Right ventricle myocardium inferior (tissue), 1 donor: ENCODE measurements around the gene RASGRF2. TPM values are rescaled to one million over a fixed set of nuclear protein-coding genes. Genes with fewer than 3 reads are reported as not detected.
"Not testable (repeated sequence)": the region's sequence is repeated elsewhere in the genome, so short reads cannot be mapped to it uniquely, and the experiment has no call there.

Source experiments
- ATAC-seq: fragments of 200-7000 bp; cut with Tn5 transposase; one replicate; pipeline ENCODE4 v1.9.1; 2020; ENCODE audit warnings: mild to moderate bottlenecking, moderate library complexity
- DNase-seq: peaks from one replicate; pipeline ENCODE4 v3.0.0; 2021; ENCODE audit errors: missing footprints
- intact Hi-C: fragments of 100-400 bp; cut with DNase I; formaldehyde crosslinking; loops from one replicate; pipeline ENCODE4 v1.11.0; 2022
- total RNA-seq: library from RNA; stranded (reverse); fragmentation: NEBNext Ultra II Directional; extraction: Animal tissue kit (Norgen Biotek cat#: 25700); gene quantifications from one replicate; pipeline ENCODE4 v1.2.1, GENCODE V29; 2021
- donor health status: DM: no; HTN: yes; CAD: no; lungs with severe emphysema.

RASGRF2 gene
- total RNA-seq, 1 donor from 2014 or later = 5.9 TPM

DNA sequence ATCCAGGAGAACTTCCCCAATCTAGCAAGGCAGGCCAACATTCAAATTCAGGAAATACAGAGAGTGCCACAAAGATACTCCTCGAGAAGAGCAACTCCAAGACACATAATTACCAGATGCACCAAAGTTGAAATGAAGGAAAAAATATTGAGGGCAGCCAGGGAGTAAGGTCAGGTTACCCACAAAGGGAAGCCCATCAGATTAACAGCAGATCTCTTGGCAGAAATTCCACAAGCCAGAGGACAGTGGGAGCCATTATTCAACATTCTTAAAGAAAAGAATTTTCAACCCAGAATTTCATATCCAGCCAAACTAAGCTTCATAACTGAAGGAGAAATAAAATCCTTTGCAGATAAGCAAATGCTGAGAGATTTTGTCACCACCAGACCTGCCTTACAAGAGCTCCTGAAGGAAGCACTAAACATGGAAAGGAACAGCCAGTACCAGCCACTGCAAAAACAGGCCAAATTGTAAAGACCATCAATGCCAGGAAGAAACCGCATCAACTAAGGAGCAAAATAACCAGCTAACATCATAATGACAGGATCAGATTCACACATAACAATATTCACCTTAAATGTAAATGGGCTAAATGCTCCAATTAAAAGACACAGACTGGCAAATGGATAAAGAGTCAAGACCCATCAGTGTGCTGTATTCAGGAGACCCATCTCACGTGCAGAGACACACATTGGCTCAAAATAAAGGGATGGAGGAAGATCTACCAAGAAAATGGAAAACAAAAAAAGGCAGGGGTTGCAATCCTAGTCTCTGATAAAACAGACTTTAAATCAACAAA lies 70.3 kb downstream of the RASGRF2 start:
- intact Hi-C loops, ATAC-seq: not testable (repeated sequence)

DNA sequence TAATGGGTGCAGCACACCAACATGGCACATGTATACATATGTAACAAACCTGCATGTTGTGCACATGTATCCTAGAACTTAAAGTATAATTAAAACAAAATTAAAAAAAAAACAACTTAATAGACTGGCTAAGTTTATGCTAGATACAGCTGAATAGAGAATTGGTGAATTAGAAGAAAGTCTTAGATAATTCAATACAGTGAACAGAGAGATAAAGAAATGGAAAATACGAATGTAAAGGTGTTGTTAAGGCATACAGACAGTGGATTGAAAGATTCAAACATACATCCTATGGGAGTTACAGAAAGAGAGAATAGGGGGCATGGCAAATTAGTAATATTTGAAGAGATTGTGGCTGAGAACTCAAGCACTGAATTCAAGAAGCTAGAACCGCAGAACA lies 75.4 kb downstream of the RASGRF2 start:
- no peak for ATAC-seq
- DNase-seq = no peak
- intact Hi-C loops = no loop called here

More for the DNA sequence above, 70.3 kb downstream of the RASGRF2 start:
- DNase-seq = not testable (repeated sequence)

DNA sequence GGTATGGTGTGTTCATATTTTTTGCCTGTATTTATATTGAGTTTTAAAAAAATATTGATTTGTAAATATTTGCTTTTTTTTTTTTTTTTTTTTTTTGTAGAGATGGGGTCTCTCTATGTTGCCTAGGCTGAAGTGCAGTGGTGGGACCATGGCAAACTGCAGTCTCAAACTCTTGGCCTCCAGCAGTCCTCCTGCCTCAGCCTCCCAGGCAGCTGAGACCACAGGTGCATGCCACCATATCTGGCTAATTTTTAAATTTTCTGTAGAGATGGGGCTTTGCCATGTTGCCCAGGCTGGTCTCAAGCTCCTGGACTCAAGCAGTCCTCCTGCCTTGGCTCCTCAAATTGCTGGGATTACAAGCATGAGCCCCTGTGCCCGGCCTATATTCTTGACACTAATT lies 78.3 kb downstream of the RASGRF2 start:
- ATAC-seq = no peak
- intact Hi-C loops = no loop called here
- DNase-seq = no peak

DNA sequence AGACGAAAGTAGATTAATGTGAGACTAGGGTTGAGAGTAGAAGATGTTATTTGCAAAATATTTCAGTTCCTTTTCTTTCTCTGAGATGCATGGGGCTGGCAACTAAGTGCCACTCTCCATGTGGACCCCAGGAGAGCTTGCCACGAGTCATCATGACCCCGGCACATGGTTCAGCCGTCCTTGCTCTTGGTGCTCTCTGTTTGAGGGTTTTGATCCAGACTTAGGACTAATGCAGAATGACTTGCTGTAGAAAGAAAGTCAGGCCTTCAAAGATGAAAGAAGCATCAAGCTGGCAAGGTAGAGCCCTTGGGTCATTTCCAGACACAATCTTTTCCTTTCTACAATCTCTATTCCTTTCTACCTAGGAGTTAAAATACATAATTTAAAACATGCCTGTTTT lies 84.7 kb downstream of the RASGRF2 start:
- no peak for ATAC-seq
- no peak for DNase-seq
- intact Hi-C loops = no loop called here

DNA sequence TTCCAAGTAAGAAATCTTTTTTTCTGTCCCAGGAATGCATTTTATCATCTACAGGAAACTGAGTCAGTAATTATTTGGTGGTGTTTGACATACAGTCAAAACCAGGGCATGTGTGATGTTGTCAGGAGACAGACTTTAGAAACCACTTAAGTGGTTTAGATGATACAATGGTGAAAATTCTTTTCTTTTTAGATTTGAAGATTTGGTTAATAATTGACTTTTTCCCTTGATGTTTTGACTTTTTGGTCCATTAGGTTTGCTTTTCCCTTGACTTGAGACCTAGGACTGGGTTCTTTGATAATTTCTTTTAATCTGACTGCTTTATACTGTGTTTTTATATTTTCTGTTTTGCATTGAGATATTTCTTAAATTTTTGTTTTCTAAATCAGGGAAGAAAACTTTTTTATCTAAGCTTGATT lies 85.2 kb downstream of the RASGRF2 start:
- ATAC-seq (no peak), DNase-seq (no peak)
- intact Hi-C loops = no loop called here

DNA sequence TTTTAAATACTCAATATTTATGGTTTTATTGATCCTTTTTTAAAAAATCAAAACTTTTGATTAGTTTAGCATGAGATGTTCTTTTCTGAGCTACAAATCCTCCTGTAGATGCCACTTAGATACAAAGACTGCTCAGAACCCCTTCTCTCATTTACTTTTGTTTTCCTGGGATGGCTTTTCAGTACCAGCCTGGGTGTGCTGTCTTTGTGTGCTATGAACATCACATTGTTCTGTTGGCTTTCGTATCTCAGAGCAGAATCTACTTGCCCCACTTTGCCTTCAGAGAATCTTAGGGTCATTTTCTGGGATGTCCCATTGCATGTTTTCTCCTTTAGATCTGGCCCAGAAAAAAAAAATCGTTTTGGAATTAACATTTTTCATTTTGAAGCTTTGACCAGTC lies 85.9 kb downstream of the RASGRF2 start:
- intact Hi-C loops = no loop called here
- DNase-seq = no peak
- ATAC-seq = no peak

DNA sequence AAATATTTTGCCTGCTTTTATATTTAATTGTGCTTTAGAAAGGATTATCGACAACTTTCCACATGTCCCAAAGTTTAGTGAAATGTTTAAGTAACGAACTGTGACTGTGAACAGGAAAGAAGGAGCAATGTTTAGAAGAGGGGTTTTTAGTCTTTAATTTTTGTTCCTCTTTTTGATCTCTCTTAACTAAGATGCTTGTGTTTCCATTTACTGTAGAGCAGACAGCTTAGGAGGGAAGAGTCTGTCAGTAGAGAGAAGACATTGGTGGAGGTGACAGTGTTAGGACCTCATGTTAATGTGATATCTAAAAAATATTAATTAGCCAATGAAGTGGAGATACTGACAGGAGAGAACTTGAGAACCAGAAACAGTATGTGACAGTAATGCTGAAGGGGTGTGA lies 92.2 kb downstream of the RASGRF2 start:
- ATAC-seq (no peak), DNase-seq (no peak)
- intact Hi-C loops = no loop called here

DNA sequence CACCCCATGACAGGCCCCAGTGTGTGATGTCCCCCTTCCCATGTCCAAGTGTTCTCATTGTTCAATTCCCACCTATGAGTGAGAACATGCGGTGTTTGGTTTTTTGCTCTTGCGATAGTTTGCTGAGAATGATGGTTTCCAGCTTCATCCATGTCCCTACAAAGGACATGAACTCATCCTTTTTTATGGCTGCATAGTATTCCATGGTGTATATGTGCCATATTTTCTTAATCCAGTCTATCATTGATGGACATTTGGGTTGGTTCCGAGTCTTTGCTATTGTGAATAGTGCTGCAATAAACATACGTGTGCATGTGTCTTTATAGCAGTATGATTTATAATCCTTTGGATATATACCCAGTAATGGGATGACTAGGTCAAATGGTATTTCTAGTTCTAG lies 93.1 kb downstream of the RASGRF2 start:
- ATAC-seq, DNase-seq, intact Hi-C loops: not testable (repeated sequence)

DNA sequence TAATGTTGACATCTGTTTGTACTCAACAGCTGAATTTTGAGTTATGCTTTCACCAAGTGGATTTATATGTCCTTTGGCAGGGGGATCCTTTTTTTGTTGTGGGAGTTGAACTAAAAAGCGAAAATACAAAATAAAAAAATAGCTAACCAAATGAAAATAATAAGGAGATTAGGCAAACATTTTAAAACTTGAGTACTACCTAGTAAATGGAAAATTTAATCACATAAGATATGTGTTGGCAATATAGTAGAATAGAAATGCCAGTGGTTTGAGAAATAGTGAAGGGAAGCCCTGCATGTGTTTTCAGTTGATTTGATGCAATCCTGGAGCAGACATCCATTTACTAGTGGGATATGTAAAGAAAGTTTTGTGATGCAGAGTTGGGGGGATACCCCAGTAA lies 98.0 kb downstream of the RASGRF2 start:
- no peak for DNase-seq
- ATAC-seq = no peak
- intact Hi-C loops = no loop called here

DNA sequence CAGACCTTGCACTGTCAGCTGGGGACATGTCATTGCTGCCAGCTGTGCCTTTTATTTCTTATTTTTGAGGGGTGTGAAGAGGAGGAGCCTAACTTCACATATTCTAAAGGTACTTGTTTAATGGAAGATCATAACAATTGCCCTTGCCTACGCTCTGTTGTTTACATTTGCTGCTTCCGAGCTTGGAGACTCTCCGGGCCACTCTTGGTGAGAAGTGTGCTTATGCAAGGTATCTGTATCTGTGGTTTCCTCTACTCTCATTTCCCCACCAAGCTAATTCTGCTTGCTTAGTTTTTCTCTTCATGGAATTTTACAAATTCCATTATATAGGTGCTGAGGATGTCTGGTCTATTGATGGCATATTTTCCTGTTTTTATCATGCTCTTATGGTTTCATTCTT lies 105.3 kb downstream of the RASGRF2 start:
- no peak for ATAC-seq
- DNase-seq = no peak
- intact Hi-C loops = loop anchor here (5.0 kb wide), 1 partner anchor 103 kb away; the partner anchor contains the start of gene RASGRF2

DNA sequence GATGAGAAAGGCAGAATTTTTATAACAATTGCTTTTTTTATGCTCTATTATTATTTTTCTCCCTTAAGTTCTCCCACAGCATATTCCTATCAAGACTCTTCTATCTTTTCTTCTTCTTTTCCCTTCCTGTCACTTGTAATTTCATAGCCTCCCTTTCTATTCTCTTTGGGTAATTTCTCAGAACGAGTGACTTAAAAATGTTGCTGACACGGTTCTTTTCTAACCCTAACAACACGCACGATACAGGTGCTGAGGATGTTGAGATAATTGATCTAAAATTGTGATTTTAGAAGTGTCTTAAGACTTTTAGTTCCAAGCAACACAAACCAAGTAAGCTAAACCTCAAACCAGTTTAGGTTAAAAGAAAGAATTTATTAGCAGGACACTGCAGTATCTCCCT lies 105.9 kb downstream of the RASGRF2 start:
- DNase-seq = no peak
- intact Hi-C loops = loop anchor here (5.0 kb wide), 1 partner anchor 104 kb away; the partner anchor contains the start of gene RASGRF2
- ATAC-seq = no peak

DNA sequence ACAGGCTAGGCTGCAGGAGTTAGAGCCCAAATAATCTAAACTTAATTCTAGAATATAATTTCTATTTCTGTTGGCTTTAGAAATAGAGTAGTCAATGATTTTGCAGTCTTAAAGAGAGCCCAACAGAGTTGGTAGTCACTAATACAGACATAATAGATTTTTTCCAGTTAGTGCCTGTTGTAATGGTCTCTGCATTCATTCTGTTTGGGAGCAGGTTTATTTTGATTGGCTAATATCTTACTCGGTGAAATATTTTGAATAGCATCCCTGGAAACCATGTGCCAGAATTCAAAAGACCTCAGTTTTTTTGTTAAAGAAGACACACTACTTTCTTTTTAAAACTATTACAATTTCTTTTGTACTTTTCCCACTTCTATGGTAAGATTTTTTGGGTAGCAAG lies 107.2 kb downstream of the RASGRF2 start:
- DNase-seq (no peak), ATAC-seq (no peak)
- intact Hi-C loops = loop anchor here (5.0 kb wide), 1 partner anchor 105 kb away; the partner anchor contains the start of gene RASGRF2

DNA sequence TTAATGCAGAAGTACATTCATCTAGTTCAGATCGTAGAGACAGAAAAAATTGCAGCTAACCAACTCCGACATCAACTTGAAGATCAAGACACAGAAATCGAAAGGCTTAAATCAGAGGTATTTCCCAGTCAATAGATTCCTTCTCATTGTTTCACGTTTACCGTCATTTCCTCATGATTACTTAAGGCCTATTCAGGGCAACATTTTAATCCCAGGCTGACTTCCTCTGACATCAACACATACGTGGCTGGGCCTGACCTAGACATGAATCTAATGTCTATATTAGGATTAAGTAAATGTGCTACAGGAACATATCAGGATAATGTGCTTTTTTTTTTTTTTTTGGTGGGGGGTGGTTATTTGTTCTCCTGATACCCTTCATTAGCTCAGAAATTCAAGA lies 107.9 kb downstream of the RASGRF2 start:
- no peak for DNase-seq
- ATAC-seq = no peak
- intact Hi-C loops = loop anchor here (5.0 kb wide), 1 partner anchor 106 kb away; the partner anchor contains the start of gene RASGRF2

DNA sequence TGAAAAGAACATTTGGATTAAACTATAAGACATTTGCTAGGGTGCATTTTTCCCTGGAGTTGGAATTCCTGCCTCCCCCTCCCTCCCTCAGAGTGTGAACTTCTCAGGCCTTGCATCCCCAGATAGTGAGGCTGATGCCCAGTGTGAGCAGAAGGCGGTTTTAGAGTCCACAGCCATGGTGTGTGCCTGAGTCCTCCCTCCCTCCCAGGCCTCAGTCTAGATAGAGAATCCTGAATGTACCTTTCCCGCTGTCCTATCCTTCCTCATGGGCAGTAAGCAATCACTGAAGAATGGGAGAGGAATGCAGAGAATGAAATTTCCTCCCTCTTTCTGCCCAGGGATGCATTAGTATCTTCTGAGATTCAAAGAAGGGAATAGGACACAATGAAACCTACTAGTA lies 108.5 kb downstream of the RASGRF2 start:
- DNase-seq = no peak
- intact Hi-C loops = loop anchor here (5.0 kb wide), 1 partner anchor 106 kb away; the partner anchor contains the start of gene RASGRF2
- no peak for ATAC-seq

DNA sequence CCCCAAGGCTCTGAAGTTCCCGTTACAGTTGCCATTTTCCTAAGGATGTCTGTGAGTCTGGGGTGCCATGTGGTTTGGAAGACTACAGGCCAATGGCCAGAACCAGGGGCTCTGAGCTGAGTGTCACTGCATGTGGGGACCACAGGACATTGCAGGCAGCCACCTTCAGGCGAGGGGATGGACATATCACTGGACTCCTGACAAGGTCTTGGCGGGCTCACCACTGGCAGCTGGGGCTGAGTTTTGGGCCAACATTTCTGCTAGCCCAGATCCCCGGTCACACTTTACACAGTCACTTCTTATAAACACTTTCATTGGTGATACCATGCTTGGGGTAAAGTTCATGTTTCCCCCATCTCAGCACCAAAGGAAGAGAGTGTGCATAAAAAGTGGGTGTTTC lies 109.8 kb downstream of the RASGRF2 start:
- intact Hi-C loops = loop anchor here (5.0 kb wide), 1 partner anchor 108 kb away; the partner anchor contains the start of gene RASGRF2
- DNase-seq = no peak
- ATAC-seq = no peak

DNA sequence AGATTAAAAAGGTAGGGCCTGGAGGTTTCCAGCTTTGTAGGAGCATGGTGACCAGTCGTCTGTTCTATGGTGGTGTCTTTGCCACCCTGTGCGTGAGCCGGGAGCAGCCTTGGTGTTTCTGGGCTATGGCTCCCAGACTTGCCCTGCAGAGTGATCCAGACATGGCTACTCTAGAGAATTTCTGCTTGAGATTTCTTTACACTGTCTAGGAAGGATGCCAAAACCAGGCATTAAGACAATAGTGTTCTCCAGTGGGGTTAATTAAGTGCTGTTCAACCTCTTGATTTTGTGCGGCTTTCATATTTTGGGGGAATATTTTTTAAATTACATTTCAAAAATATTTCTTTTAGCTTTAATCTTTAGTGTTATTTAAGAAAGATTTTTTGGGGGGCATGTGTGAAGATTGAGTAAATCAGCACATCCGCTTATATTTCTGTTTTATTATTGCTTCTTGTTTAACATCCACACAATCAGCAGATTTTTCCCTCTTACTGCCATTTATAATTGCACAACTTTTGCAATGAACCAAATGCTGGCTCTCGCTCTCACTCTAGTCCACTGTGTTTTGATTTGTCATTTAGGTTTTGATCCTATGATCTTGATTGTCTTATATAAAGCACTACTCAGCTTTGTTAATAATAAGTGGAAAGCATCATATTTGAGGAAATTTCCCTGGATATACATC lies 110.5 kb downstream of the RASGRF2 start:
- ATAC-seq = no peak
- intact Hi-C loops = no loop called here
- DNase-seq = no peak

DNA sequence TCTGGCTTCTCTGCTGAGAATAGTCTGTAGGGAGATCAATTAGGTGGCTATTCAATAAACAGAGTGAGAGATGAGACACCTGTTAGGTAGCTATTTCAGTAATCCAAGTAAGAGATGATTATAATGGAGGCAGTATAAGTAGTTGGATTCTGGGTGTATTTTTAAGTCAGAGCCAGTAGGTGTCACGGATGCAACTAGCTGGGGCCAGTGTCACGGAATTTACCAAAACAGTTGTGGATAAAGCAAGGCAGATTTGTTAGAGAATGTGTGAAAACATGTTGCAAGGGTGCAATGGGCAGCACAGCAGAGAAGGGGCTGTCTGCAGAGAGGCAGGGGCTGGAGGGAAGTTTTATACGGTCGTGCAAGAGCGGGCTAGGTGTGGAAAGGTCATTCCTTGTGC lies 114.9 kb downstream of the RASGRF2 start:
- no peak for DNase-seq
- intact Hi-C loops = no loop called here
- ATAC-seq = no peak

DNA sequence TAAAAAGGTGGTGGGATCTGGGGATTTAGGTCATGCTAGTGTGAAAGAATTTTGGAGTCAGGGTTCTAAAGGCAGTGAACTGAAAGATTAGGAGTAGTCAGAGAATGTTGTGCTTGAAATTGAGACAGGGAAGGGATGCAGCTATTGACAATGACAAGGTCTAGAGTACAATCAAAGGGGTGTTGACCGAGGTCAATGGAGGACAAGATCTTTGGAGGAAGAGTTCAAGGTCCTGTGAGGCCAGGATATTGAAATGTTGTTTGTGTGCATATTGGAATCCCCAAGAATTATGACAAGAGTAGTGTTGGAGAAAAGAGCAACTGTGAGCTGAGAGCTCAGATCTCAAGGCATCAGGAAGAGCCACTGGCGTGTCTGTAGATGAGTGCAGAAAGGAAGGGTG lies 116.9 kb downstream of the RASGRF2 start:
- no peak for DNase-seq
- ATAC-seq = no peak
- intact Hi-C loops = no loop called here

DNA sequence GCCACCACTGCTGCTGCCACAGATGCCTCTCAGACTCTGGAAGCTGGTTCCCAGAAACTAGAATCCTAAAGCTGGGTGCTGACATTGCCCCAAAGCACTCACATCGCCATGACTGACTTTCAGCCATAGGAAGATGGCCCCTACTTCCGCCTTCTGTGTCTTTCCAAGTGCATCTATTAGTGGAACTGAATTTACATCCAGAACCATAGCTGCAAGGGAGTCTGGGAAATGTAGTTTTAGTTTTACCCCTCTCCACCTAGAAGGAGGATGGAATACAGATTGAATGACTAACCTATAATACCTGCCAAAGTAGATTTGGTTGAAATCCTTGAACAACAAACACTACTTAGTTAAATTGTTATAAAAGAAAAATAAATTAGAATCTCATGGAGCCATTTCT lies 118.8 kb downstream of the RASGRF2 start:
- no peak for DNase-seq
- intact Hi-C loops = no loop called here
- no peak for ATAC-seq
